GM12801 (cell line): ENCODE results near the gene RCBTB2.

Experiments used
- CTCF ChIP-seq: IDR thresholded peaks from one replicate; pipeline ENCODE4 v1.5.1; 2011; ENCODE audit warnings: control low read depth; ENCODE audit not compliant: insufficient read length; ENCODE audit errors: extremely low read depth

RCBTB2 gene

DNA sequence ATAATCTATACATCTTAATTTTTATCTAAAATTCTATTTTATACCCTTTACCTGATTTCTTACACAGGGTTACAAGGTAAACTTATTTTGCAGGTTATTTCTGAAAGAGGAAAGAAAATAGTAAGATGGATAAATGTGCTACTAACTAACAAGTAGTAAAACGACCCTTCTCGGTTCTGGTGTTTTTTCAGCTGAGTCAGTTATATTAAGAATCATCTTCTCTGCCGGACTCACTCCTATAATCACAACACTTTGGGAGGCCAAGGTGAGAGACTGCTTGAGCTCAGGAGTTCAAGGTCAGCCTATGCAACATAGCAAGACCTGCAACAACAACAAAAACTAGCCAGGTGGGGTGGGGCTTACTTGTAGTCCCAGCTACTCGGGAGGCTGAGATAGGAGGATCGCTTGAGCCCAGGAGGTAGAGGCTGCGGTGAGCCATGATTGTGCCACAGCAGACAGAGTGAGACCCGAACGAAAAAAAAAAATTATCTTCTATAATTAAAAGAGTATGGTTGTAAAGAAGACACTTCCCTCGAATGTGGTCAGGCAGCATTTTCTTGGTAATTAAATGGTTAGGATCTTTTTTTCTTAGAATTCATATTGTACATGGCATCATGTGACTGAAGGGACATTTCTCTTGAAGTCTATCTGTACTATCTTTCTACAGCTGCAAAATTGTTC lies 27.9 kb upstream of the RCBTB2 start:
- TF ChIP-seq CTCF = no peak

- TF ChIP-seq CTCF = no peak
Observed at GRCh38 chr13:48559638-48560320, 26.9 kb upstream of the RCBTB2 start.

- TF ChIP-seq CTCF = no peak
Observed at GRCh38 chr13:48556817-48557216, 23.9 kb upstream of the RCBTB2 start.

GRCh38 chr13:48555441-48555840 lies 22.6 kb upstream of the RCBTB2 start:
- no peak for TF ChIP-seq CTCF

DNA sequence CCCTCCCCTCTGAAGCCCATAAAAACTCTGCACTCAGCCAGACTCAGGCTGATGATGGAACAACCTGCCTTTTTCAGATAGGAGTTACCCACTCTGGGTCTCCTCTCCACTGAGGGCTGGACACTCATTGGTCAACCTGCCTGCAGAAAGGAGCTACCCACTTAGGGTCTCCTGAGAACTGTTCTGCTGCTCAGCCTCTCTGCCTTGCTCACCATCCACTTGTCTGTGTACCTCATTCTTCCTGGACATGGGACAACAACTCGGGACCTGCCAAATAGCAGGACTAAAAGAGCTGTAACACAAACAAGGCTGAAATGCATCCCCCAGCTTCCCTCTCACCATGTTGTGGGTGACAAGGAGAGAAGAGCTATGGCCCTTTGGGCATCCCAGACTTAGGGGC lies 18.4 kb upstream of the RCBTB2 start:
- no peak for TF ChIP-seq CTCF

DNA sequence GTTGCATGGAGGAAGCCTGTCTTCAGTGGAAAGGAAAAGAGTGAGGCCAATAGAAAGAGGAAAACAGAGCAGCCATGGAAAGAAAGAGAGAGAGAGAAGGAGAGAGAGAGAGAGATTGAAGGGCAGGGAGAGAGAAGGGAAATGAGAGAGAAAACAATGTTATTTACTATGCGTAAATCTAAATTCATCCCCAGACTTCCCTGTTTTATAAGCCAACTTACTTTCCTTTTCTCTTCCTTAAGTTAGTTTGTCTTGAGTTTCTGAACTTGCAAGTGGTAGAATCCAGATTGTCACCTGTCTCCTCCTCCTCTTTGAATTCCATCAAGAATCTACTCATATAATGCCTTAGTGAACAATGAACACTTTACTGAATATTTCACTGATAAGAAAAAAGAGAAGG lies 16.8 kb upstream of the RCBTB2 start:
- no peak for TF ChIP-seq CTCF

DNA sequence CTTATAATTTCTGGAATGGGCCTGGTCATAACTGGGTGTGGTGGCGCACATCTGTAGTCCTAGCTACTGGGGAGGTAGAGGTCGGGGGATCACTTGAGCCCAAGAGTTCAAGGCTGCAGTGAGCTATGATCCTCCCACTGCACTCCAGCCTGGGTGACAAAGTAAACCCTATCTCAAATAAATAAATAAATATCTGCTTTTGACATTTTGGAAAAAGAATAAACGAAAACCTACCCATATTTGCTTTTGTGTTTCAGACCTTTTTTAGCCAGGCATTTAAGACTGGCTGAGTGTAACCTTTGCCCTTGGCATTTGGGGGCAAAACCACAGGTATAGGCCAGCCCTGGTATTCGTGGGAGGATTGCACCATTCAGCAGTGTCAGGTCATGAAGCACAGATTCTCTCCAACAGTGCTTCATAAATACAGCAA lies 14.8 kb upstream of the RCBTB2 start:
- TF ChIP-seq CTCF = no peak
